Measurements from ENCODE around the gene SERPINB7.

DNA sequence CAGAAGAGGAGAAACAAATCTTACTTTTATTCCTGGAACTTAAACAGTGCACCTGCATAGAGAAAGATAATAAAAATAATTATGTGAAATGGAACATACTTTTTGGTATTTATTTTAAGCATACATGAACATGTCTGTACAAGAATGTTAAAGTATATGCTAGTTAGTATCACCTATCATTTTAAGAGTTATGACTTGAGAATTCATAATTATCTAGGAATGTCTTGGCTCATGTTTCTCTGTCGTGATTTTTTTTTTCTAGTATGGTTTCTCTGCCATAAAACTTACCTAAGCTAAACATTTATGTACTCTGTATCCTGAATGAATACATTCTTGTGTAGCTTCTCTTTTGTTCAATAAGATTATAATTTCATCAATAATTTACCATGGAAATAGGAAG is 4.2 kb downstream of the SERPINB7 start:
- TF ChIP-seq, protein P1, sequence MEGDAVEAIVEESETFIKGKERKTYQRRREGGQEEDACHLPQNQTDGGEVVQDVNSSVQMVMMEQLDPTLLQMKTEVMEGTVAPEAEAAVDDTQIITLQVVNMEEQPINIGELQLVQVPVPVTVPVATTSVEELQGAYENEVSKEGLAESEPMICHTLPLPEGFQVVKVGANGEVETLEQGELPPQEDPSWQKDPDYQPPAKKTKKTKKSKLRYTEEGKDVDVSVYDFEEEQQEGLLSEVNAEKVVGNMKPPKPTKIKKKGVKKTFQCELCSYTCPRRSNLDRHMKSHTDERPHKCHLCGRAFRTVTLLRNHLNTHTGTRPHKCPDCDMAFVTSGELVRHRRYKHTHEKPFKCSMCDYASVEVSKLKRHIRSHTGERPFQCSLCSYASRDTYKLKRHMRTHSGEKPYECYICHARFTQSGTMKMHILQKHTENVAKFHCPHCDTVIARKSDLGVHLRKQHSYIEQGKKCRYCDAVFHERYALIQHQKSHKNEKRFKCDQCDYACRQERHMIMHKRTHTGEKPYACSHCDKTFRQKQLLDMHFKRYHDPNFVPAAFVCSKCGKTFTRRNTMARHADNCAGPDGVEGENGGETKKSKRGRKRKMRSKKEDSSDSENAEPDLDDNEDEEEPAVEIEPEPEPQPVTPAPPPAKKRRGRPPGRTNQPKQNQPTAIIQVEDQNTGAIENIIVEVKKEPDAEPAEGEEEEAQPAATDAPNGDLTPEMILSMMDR (conservative IDR thresholded peaks at IDR 0.05; ENCODE audit: low read depth, low read length), result no peak
- TF ChIP-seq MXI1 (IDR thresholded peaks at IDR 0.05; ENCODE audit: borderline replicate concordance, low read depth, low read length) (no peak), BHLHE40 (IDR thresholded peaks at IDR 0.05; ENCODE audit: low read depth, low read length) (no peak), MAZ (IDR thresholded peaks at IDR 0.05; ENCODE audit: borderline replicate concordance, low read depth, low read length) (no peak), RAD21 (IDR thresholded peaks at IDR 0.05; ENCODE audit: low read length) (no peak)
